ENCODE data around the gene POLR2B. TPM values are rescaled to one million over a fixed set of nuclear protein-coding genes. Genes with fewer than 3 reads are reported as not detected.

The POLR2B gene
- polyA plus RNA-seq, 1 experiment: 44.6 TPM

DNA sequence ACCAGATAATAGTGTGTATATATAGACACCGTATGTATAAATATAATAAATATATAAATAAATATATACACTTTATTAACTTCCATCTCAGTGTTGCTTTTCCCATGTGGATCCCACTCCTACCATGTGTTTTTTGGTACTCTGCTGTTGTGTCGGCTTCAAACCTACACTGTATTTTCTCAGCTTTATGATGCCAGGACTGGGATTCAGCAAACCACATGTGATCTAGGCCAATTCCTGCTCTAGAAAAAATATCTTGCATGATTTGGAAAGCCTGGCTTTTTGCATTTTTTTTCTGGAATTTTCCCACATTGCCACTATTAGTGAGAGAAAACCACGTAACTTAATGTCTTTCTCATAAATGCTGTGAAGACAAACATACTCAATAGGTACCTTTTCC, 55.8 kb downstream of the POLR2B start:
- no peaks in the 10 kb centered on the region for H3K27me3 ChIP-seq (ENCODE audit: control insufficient read depth, insufficient read depth, low read length)
- peaks cover 8% of the 10 kb centered on the region for H3K36me3 ChIP-seq (ENCODE audit: control insufficient read depth, insufficient read depth, low read length)
- no peak for DNase-seq (ENCODE audit: low read depth)
- CTCF ChIA-PET: interaction anchor here (0.6 to 1.1 kb wide), 4 partner anchors 8 to 129 kb away, joined by 3 to 4 read pairs (median 4); no protein-coding TSS in a partner anchor
- POLR2A ChIA-PET: interaction anchor here (0.6 to 1.0 kb wide), 2 partner anchors 56 to 102 kb away, joined by 3 read pairs; partner anchors contain the start of gene POLR2B
- TF ChIP-seq, protein P1, sequence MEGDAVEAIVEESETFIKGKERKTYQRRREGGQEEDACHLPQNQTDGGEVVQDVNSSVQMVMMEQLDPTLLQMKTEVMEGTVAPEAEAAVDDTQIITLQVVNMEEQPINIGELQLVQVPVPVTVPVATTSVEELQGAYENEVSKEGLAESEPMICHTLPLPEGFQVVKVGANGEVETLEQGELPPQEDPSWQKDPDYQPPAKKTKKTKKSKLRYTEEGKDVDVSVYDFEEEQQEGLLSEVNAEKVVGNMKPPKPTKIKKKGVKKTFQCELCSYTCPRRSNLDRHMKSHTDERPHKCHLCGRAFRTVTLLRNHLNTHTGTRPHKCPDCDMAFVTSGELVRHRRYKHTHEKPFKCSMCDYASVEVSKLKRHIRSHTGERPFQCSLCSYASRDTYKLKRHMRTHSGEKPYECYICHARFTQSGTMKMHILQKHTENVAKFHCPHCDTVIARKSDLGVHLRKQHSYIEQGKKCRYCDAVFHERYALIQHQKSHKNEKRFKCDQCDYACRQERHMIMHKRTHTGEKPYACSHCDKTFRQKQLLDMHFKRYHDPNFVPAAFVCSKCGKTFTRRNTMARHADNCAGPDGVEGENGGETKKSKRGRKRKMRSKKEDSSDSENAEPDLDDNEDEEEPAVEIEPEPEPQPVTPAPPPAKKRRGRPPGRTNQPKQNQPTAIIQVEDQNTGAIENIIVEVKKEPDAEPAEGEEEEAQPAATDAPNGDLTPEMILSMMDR (IDR thresholded peaks at IDR 0.05; ENCODE audit: insufficient read depth, low read depth, low read length): no peak
- no peak overlapping the region for H3K4me3 ChIP-seq (ENCODE audit: low read depth, low read length)

DNA sequence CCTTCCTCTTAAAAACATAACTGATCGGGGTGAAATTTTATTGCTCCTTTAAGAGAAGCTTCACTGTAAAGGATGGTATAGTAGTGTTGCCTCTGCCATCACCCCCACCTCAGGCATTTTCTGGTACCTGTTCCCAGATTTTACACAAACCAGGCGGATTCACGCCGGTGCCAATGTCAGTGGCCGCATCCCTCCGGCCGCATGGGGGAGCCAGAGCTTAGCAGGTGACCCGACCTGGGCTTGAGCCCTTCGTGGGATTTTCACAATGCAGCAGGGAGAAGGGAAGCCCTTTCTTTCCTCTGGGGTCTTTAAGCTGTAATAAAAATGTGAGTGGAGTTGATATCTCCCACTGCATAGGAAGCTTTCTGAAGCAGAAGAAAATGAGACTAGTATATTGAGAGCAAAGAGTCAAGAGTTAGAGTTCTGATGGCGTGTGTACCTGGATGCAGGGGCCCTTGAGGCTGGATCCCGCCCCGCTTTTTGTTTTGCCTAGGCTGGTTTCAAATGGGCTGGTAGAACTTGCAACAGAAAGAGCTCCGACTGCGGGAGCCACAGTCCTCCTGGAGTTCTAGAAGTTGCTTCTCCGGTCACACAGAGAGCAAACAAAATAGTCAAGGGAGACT, 59.4 kb downstream of the POLR2B start:
- Histone ChIP-seq H3K4me3 (ENCODE audit: low read depth, low read length) (no peak overlapping the region), H3K27me3 (ENCODE audit: control insufficient read depth, insufficient read depth, low read length) (no peaks in the 10 kb centered on the region), H3K36me3 (ENCODE audit: control insufficient read depth, insufficient read depth, low read length) (peaks cover 9% of the 10 kb centered on the region)
- no peak for DNase-seq (ENCODE audit: low read depth)
- TF ChIP-seq, protein P1 (IDR thresholded peaks at IDR 0.05; ENCODE audit: insufficient read depth, low read depth, low read length): peak; percentile 86
- POLR2A ChIA-PET: interaction anchor here (0.6 kb wide), 1 partner anchor 125 kb away, joined by 3 read pairs; no protein-coding TSS in a partner anchor
- CTCF ChIA-PET: interaction anchor here (0.6 to 7.5 kb wide), 18 partner anchors 9 to 388 kb away, joined by 3 to 55 read pairs (median 4); partner anchors contain the start of gene IGFBP7

DNA sequence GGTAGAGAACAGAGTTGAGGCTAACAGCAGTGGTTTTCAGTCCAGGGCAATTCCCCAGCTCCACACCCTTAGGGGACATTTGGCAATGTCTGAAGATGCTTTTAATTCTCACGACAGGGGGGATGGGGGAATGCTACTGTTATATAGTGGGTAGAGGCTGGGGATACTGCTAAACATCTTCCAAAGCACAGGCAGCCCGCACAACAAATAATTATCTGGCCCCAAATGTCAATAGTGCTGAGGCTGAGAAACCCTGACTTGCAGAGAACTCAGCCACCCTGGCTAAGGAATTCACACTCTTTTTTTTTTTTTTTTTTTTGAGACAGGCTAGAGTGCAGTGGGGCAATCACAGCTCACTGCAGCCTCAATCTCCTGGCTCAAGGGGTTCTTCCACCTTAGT, 60.6 kb downstream of the POLR2B start:
- TF ChIP-seq, protein P1 (IDR thresholded peaks at IDR 0.05; ENCODE audit: insufficient read depth, low read depth, low read length): no peak
- no peak overlapping the region for H3K4me3 ChIP-seq (ENCODE audit: low read depth, low read length)
- H3K36me3 ChIP-seq (ENCODE audit: control insufficient read depth, insufficient read depth, low read length): peaks cover 9% of the 10 kb centered on the region
- ChIA-PET CTCF (interaction anchor here (0.7 to 7.5 kb wide), 4 partner anchors 9 to 124 kb away, joined by 3 to 55 read pairs (median 5); no protein-coding TSS in a partner anchor), POLR2A (no interaction called here)
- H3K27me3 ChIP-seq (ENCODE audit: control insufficient read depth, insufficient read depth, low read length): no peaks in the 10 kb centered on the region
- no peak for DNase-seq (ENCODE audit: low read depth)

DNA sequence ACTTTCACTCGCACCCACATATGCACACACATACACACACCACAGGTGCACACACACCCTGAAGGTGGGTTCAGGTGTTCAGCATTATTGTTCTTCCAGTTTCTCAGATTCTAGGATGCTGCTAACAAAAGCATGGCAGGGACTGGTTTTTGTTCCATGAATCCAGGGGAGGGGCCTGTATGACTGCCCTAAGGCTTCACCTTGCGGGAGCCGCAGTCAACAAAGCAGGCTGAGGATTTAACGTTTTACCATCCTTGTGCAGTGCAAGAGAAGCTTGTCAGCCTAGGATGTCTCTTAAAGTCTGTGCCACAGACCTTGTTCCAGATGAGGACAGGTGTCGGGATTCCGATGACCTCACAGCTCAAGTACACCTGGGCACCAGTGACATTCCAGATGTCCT, 61.8 kb downstream of the POLR2B start:
- Histone ChIP-seq H3K27me3 (ENCODE audit: control insufficient read depth, insufficient read depth, low read length) (no peaks in the 10 kb centered on the region), H3K4me3 (ENCODE audit: low read depth, low read length) (no peak overlapping the region), H3K36me3 (ENCODE audit: control insufficient read depth, insufficient read depth, low read length) (peaks cover 9% of the 10 kb centered on the region)
- ChIA-PET CTCF (interaction anchor here (0.9 to 7.5 kb wide), 2 partner anchors 38 to 123 kb away, joined by 3 to 55 read pairs; no protein-coding TSS in a partner anchor), POLR2A (no interaction called here)
- TF ChIP-seq, protein P1 (IDR thresholded peaks at IDR 0.05; ENCODE audit: insufficient read depth, low read depth, low read length): no peak
- no peak for DNase-seq (ENCODE audit: low read depth)

DNA sequence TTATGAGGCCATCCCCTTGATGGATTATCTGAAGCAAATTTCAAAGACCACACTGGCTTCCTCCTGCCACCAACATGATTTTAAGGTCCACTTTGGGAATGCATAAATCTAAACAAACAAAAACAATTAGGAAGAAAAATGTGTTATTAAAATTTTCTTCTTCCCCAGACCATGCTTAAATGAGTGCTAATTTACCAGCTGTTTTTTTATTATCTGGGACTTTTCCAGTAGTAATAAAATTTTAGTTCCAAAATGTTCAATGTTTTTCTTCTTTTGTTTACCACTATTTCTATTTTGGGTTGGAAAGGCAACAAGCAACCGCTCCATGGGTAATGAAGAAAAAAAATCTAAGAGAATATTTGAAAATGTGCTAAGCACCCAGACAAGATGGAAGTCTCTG, 62.3 kb downstream of the POLR2B start:
- DNase-seq (ENCODE audit: low read depth): no peak
- Histone ChIP-seq H3K27me3 (ENCODE audit: control insufficient read depth, insufficient read depth, low read length) (no peaks in the 10 kb centered on the region), H3K4me3 (ENCODE audit: low read depth, low read length) (no peak overlapping the region), H3K36me3 (ENCODE audit: control insufficient read depth, insufficient read depth, low read length) (peaks cover 9% of the 10 kb centered on the region)
- TF ChIP-seq, protein P1 (IDR thresholded peaks at IDR 0.05; ENCODE audit: insufficient read depth, low read depth, low read length): no peak
- POLR2A ChIA-PET: interaction anchor here (0.6 kb wide), 1 partner anchor 122 kb away, joined by 6 read pairs; no protein-coding TSS in a partner anchor
- CTCF ChIA-PET: interaction anchor here (0.9 to 7.5 kb wide), 3 partner anchors 35 to 122 kb away, joined by 3 to 55 read pairs (median 3); no protein-coding TSS in a partner anchor

All from BJ (cell line).